Mesodermal cell (in vitro differentiated cells): Measurements from ENCODE around the gene KIRREL3.

ENCODE experiments used
- H3K27ac ChIP-seq: 2 replicates; pipeline ENCODE4 v1.7.0; 2013; ENCODE audit warnings: mild to moderate bottlenecking, low read depth, low read length, moderate library complexity; ENCODE audit not compliant: severe bottlenecking
- H3K36me3 ChIP-seq: 2 replicates; pipeline ENCODE4 v1.7.1; 2013; ENCODE audit warnings: mild to moderate bottlenecking, low read length, moderate library complexity; ENCODE audit not compliant: control insufficient read depth, insufficient read depth
- H3K4me1 ChIP-seq: one replicate; pipeline ENCODE4 v1.7.1; 2013; ENCODE audit warnings: mild to moderate bottlenecking, low read length; ENCODE audit not compliant: insufficient read depth, control insufficient read depth, poor library complexity, severe bottlenecking
- H3K4me3 ChIP-seq: 2 replicates; pipeline ENCODE4 v1.7.0; 2013; ENCODE audit warnings: low read length, control low read depth, mild to moderate bottlenecking; ENCODE audit not compliant: insufficient read depth, poor library complexity, severe bottlenecking; ENCODE audit errors: extremely low read depth
- H3K9me3 ChIP-seq: 2 replicates; pipeline ENCODE4 v1.7.1; 2013; ENCODE audit warnings: mild to moderate bottlenecking, low read length, moderate library complexity; ENCODE audit not compliant: control insufficient read depth
- whole genome bisulfite sequencing, 2 experiments: methylation state at CpG; one replicate each; pipeline ENCODE4 v1.1.5; 2013; ENCODE audit warnings: missing lambda C conversion rate in 2 of 2; ENCODE audit not compliant: insufficient coverage in 2 of 2; 5-methylcytosine and 5-hydroxymethylcytosine counted together

KIRREL3 gene

DNA sequence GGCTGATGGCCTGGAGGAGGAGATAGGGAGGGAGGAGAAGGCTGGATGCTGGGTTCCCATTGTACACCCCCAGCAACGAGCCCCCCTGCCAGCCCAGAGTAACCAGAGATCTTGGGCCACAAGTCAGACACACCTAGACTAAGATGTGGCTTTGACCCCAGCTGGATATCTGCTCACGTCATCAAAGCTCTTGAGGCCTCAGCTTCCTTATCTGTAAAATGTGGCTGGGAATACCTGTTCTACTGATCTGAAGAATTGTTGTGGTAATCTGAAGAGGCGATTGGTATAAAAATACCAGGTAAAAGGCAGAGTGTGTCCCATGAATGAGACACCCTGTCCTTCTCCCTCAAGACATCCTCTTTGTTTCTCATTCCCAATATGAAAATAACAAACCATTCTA lies 365.1 kb downstream of the KIRREL3 start:
- H3K9me3 ChIP-seq: no peaks in the 10 kb centered on the region
- no peaks in the 10 kb centered on the region for H3K36me3 ChIP-seq
- peaks cover 28% of the 10 kb centered on the region for H3K4me1 ChIP-seq
- H3K27ac ChIP-seq: no peak overlapping the region
- WGBS, 2 experiments: 80 to 100% methylated on average over 1 to 2 of the region's 3 CpGs
- no peak overlapping the region for H3K4me3 ChIP-seq

DNA sequence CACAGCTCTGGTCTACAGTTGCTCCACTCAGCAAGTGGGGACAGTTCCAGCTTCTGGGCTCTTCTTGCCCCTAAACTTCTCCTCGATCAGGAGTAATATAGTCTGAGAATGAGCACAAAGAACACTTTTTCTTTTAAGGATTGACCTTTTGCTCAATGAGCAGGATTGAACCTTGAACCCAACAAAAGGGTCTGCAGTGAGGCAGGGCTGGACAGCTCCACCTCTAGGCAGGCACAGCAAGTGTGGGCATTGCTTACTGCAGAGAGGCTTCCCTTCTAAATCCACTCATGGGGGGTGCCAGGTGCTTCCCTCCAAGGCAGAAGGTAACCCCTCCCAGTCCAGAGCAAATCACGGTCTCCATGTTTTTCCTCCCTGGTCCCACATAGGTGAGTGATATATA lies 365.6 kb downstream of the KIRREL3 start:
- WGBS, 2 experiments: 71% methylated on average over 1 of the region's 2 CpGs; no CpG with 5 or more reads in 1 of the 2 experiments
- H3K27ac ChIP-seq: no peak overlapping the region
- no peak overlapping the region for H3K4me3 ChIP-seq
- H3K4me1 ChIP-seq: peaks cover 28% of the 10 kb centered on the region
- H3K9me3 ChIP-seq: no peaks in the 10 kb centered on the region
- no peaks in the 10 kb centered on the region for H3K36me3 ChIP-seq

DNA sequence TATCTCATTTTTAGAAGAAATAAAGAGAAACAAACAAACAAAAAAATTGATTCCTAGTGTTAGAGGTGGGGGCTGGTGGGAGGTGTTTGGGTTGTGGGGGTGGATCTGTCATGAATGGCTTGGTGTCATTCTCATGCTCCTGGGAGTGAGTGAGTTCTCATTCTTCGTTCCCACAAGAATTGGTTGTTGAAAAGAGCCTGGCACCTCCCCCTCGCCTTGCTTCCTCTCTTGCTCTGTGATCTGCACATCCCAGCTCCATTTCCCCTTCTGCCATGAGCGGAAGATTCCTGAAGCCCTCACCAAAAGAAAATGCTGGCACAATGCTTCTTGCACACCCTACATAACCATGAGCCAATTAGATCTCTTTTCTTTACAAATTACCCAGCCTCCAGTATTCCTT lies 367.2 kb downstream of the KIRREL3 start:
- no peak overlapping the region for H3K27ac ChIP-seq
- H3K36me3 ChIP-seq: no peaks in the 10 kb centered on the region
- H3K9me3 ChIP-seq: no peaks in the 10 kb centered on the region
- no peak overlapping the region for H3K4me3 ChIP-seq
- H3K4me1 ChIP-seq: peaks cover 20% of the 10 kb centered on the region
- WGBS, 2 experiments: 84 to 94% methylated on average over 2 of the region's 3 CpGs

DNA sequence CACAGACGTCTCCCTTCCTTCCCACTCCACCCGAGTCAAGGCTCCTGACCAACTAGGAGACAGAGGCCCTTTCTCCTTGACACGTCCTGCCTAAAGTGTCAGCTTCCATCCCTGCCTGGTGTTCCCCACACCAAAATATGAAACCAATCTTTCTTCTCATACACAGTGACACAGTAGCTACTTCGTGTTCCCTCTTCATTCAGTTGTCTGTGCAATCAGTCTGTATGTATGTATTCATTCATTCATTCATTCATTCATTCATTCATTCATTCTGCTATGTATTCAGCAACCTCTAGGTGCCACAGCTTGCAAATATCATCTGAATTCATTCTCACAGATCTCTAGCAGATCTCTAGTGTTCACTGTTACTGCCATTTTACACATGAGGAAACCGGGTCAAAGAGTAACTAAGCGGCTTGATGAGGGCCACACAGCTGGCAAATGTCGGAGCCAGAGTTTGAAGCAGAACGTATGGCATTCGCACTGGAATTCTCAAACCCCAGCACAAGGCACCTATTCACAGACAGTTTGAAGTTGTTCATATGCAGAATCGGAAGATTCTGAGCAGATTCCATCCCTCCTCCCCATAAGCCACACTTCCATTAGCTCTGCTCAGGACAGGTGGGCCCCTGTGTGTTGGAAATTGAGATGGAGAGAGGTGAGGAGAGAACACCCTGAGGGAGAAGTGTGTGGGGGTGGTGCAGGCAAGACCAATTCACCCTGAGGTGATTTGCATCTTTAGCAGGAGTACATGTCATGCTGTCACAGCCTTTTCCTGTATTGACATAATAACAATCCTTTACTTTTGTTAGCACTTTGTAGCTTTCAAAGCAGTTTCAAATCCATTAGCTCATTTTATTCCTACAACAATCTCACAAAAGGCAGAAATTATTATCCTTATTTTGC lies 369.4 kb downstream of the KIRREL3 start:
- no peak overlapping the region for H3K4me3 ChIP-seq
- H3K4me1 ChIP-seq: no peaks in the 10 kb centered on the region
- 82 to 86% methylated on average over 7 to 8 of the region's 10 CpGs for WGBS, 2 experiments
- H3K27ac ChIP-seq: no peak overlapping the region
- H3K36me3 ChIP-seq: no peaks in the 10 kb centered on the region
- H3K9me3 ChIP-seq: no peaks in the 10 kb centered on the region

DNA sequence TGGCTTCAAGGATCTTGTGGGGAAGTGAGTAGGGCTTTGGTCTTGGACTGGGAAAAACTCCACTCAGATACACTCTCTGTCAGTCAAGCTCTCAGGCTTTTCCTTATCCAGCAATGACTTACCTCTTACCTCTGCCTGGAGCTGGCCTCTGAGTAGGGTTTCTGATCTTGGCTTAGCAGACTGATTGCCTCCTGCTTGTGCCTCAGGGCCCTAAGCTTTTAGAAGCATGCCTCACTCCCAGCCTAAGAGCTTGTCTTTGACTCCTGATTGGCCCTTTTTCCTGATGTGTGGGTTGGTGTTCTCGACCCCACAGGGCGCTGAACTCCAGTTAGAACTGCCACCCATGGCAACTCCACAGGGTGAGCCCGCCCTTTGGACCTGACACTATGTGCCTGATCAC lies 370.1 kb downstream of the KIRREL3 start:
- H3K9me3 ChIP-seq: no peaks in the 10 kb centered on the region
- H3K4me1 ChIP-seq: no peaks in the 10 kb centered on the region
- no peak overlapping the region for H3K4me3 ChIP-seq
- 82 to 100% methylated on average over 3 of the region's 3 CpGs for WGBS, 2 experiments
- H3K27ac ChIP-seq: no peak overlapping the region
- H3K36me3 ChIP-seq: no peaks in the 10 kb centered on the region

DNA sequence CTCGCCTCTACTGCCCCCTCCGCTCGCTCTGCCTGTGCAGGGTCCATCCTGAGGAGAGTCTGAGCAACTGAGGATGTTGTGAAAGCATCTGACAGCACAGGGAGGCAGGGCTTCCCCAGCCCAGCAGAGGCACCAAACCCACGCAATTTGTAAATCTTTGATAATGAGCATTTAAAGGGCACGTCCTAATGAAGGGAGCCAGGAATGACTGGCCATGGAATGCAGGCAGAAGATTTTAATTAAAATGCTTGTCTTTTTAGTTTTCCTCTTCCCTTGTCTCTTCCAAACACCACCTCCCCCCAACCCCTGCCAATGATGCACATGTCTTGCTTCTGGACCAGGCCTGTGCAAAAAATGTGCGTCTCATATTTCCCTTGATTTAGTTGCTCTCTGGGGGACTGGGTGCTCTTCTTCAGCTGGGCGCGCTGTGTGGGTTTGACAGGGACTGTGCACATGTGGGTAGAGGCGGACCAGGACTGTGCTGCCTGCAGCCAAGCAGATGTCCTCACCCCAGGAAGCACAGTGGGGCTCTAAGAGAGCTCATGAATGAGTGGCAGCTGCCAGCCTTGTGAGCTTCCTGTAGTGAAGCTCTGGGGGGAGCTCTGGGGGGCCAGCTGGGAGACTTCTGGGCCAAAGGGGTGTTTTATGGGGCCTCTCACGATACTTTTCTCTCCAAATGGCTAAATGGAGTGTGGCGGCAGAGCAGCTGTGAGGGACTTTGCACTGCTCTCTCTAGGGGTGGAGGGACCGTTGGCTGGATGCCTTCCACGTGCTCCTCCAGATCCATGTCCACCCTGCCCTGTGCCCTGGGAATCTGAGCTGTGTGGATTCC lies 371.6 kb downstream of the KIRREL3 start:
- H3K36me3 ChIP-seq: no peaks in the 10 kb centered on the region
- no peak overlapping the region for H3K4me3 ChIP-seq
- H3K9me3 ChIP-seq: no peaks in the 10 kb centered on the region
- 77 to 87% methylated on average over 5 to 8 of the region's 13 CpGs for WGBS, 2 experiments
- no peak overlapping the region for H3K27ac ChIP-seq
- no peaks in the 10 kb centered on the region for H3K4me1 ChIP-seq

DNA sequence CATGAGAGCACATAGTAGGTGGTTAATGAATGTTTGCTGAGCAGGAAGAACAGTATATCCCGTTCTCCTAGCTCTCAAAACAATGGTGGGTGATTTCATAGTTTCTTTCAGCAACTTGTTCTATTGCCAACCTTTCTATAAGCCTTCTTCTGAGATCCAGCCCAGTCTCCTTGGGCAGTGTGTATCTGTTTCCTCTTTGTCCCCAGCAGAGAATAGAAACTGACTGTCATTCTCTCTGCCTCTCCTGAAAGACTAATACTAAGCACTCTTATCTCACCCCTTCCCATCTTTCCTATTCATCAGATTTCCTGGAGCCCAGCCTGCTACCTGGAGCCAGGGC lies 372.1 kb downstream of the KIRREL3 start:
- Histone ChIP-seq H3K27ac (no peak overlapping the region), H3K9me3 (no peaks in the 10 kb centered on the region), H3K4me3 (no peak overlapping the region), H3K4me1 (no peaks in the 10 kb centered on the region), H3K36me3 (no peaks in the 10 kb centered on the region)
- WGBS, 2 experiments: 71% methylated on average over 1 of the region's 1 CpG; no CpG with 5 or more reads in 1 of the 2 experiments

DNA sequence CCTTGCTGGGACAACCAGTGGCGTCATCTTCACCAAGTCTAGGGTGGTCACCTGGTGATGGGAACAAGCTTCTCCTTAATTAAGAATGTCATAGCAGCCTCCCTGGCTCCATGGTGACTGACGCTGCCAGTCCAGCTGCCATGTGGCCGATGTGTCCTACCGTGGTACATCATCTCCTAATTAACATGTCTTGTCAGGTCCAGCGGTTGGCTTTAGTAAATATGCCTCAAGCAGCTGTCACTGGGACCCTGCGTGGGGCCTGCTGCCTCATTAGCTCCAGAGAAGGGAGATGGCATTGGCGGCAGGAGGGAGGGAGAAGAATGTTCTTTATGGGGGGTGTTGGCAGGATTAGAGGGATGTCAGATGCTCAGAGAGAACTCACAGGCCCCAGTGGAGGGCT lies 373.1 kb downstream of the KIRREL3 start:
- Histone ChIP-seq H3K4me1 (no peaks in the 10 kb centered on the region), H3K9me3 (no peaks in the 10 kb centered on the region), H3K36me3 (no peaks in the 10 kb centered on the region), H3K4me3 (no peak overlapping the region), H3K27ac (no peak overlapping the region)
- 93 to 100% methylated on average over 5 to 6 of the region's 7 CpGs for WGBS, 2 experiments

DNA sequence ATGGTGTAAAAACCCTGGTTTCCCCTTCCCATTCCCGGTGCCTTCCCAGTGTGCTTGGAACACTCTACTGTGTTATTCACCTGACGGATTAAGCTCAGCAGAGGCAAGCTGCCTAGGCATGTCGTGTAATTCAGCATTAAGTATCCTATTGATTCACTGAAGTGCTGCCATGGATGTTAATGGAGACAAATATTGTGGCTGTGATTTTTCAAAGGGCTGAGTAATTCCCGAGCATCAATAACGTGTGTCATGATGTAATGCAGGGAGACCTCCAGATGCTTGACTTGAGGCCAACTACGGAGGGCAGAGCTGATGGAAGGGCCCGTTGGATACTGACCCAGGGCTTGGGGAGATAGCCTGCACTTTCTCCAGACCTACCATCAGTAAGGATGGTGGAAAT lies 376.1 kb downstream of the KIRREL3 start:
- Histone ChIP-seq H3K36me3 (no peaks in the 10 kb centered on the region), H3K4me1 (no peaks in the 10 kb centered on the region), H3K9me3 (no peaks in the 10 kb centered on the region), H3K4me3 (no peak overlapping the region), H3K27ac (no peak overlapping the region)
- 88 to 90% methylated on average over 5 to 7 of the region's 7 CpGs for WGBS, 2 experiments

DNA sequence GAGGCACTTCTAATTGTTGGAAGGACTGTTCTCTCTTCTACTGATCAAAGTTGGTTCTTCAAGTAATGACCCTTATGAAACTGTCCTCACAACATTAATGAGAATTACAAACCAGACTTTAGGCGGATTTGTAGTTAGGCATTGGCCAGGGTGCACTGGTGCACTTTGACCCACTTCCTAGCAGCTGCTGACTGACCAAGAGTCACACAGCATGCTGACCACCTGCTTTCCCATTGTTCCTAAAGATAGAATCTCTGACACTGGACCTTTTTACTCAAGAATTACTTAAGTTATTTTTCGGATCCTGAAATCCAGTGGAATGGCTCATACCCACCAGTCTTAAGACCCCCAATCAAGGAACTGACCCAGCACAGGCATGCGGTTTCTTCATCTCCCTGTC lies 381.1 kb downstream of the KIRREL3 start:
- 90 to 94% methylated on average over 3 of the region's 3 CpGs for WGBS, 2 experiments
- H3K36me3 ChIP-seq: no peaks in the 10 kb centered on the region
- H3K4me1 ChIP-seq: no peaks in the 10 kb centered on the region
- no peaks in the 10 kb centered on the region for H3K9me3 ChIP-seq
- no peak overlapping the region for H3K27ac ChIP-seq
- no peak overlapping the region for H3K4me3 ChIP-seq

DNA sequence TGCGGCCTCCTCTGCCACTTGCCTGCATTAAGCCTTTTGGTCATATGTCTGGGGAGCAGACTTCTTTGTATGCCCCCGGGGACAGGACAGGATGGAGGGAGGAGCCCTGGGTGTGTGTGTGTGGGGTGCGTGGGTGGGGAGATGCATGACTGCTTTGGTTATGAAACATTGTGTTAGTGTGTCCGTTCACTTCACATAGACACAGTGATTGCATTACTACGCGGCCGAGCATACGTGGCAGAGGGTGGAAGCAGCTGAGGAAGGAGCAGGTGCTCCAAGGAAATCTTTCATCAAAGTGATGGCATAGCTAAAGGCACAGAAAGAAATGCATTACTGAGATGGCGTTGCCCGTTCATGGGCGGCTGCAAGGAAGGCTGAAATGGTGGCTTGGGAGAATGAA lies 384.7 kb downstream of the KIRREL3 start:
- 88 to 98% methylated on average over 8 to 9 of the region's 11 CpGs for WGBS, 2 experiments
- Histone ChIP-seq H3K4me1 (no peaks in the 10 kb centered on the region), H3K27ac (no peak overlapping the region), H3K9me3 (no peaks in the 10 kb centered on the region), H3K36me3 (no peaks in the 10 kb centered on the region), H3K4me3 (no peak overlapping the region)
